ENCODE data around the gene OR7A5. TPM values are rescaled to one million over a fixed set of nuclear protein-coding genes. Genes with fewer than 3 reads are reported as not detected.

OR7A5 gene
- not detected in 2 replicates for total RNA-seq

DNA sequence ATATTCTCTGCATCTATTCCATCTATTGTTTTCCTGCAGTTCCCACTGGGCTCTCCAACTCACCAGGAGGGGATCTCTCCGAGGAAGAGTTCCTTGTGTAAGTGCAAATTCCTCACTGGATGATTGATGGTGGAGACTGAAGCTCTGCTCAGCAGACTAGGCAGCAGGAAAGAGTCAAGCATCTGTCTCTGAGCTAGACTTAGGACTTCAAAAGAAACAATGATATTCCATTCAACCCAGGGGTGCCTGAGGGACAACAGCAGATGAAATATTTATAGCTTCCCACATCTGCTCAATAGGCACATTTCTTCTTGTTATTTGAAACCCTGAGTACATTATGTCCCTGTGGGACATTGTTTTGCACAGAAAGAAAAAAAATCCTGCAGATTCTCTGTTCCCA, at the start of gene OR7A5, which contains the start of gene OR7C1:
Gene OR7A5 (minus strand): TSS at position 175 of the 400 bp plus-strand sequence. CDS start 6,944 bp downstream, outside the sequence.
Gene OR7C1 (minus strand): TSS at position 175 of the 400 bp plus-strand sequence. CDS start 35,049 bp downstream, outside the sequence.

DNA sequence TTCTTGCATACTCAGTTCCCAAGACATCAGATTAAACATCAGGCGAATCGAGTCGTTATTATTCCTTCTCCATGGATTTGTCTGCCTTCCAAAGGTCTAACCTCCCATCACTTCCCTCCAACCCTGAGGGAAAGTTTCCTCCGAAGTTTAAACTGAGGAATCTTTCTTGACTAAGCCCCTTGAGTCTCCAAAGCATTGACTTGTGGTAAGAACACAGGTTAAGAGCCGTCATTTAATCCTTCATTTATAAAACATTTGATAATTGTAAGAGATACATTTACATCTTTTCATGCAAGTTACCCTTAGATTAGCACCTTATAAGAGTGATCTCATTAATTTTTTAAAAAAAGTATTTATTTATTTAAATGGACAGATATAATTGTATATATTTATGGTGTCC, 13.8 kb upstream of the OR7A5 start, which contains the start of gene OR7A10:
Gene OR7A10 (minus strand): TSS at position 101 of the 400 bp plus-strand sequence. CDS start 7,045 bp downstream, outside the sequence.

DNA sequence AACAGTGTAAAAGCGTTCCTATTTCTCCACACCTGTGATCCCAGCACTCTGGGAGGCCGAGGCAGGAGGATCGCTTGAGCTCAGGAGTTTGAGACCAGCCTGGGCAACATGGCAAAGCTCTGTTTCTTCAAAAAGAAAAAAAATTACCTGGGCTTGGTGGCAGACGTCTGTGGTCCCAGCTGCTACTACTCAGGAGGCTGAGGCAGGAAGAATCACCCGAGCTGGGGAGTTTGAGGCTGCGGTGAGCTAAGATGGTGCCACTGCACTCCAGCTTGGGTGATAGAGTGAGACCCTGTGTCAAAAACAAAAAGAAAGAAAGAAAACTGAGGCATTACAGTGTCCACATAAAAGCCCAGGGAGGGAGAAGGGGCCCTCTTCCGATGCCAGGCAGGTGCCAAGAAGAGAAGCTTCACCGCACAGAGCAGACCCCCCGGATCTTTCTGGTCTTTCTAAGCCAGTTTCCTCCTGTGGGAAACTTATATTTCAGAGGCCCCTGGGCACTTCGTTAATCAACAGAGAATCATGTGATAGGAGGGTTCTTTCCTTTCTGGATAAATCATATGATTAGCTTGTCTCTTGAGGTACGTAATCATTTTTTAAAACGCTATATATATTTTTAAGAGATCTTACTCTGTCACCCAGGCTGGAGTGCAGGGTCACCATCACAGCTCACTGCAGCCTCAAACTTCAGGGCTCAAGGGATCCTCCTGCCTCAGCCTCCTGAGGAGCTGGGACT, 56.7 kb downstream of the OR7A5 start, which contains the start of gene ADGRE2:
Gene ADGRE2 (minus strand): TSS at position 451 of the 736 bp plus-strand sequence. CDS start 1,804 bp downstream, outside the sequence.

Other genes with a start within 250 kb of the OR7A5 start
- gene ADGRE3, start 160.3 kb downstream of the OR7A5 start, total RNA-seq = not detected in 2 replicates
- 5.7 and 15.8 TPM in 2 replicates for gene ZNF333, start 145.1 kb downstream of the OR7A5 start, total RNA-seq
- 0.06 TPM in 1 of 2 replicates, not detected in the other for gene ADGRE2, start 56.6 kb downstream of the OR7A5 start, total RNA-seq
- not detected in 2 replicates for gene OR7C1, start within 50 bp of the OR7A5 start, total RNA-seq
- gene OR7A10, start 13.7 kb upstream of the OR7A5 start, total RNA-seq = not detected in 2 replicates
- 0.16 TPM in 1 of 2 replicates, not detected in the other for gene OR7A17, start 50.9 kb upstream of the OR7A5 start, total RNA-seq
- not detected in 2 replicates for gene OR7C2, start 106.3 kb upstream of the OR7A5 start, total RNA-seq
- gene SLC1A6, start 144.7 kb upstream of the OR7A5 start, total RNA-seq = not detected in 2 replicates
- not detected in 2 replicates for gene CASP14, start 214.3 kb upstream of the OR7A5 start, total RNA-seq
- gene OR1I1, start 247.0 kb upstream of the OR7A5 start, total RNA-seq = not detected in 2 replicates